Urinary bladder (tissue), 4 donors: ENCODE data around the gene PCYT1A. TPM values are rescaled to one million over a fixed set of nuclear protein-coding genes. Genes with fewer than 3 reads are reported as not detected.
"Not testable (repeated sequence)": the region's sequence is repeated elsewhere in the genome, so short reads cannot be mapped to it uniquely, and the experiment has no call there.

ENCODE experiments used
- DNase-seq: peaks from one replicate; pipeline ENCODE4 v3.0.0-alpha.2; 2015; ENCODE audit errors: extremely low spot score
- H3K27ac ChIP-seq: one replicate; pipeline ENCODE4 v1.5.1; 2013; ENCODE audit warnings: low read depth, mild to moderate bottlenecking, moderate library complexity
- H3K36me3 ChIP-seq: one replicate; pipeline ENCODE4 v1.6.1; 2013; ENCODE audit warnings: mild to moderate bottlenecking, moderate library complexity; ENCODE audit not compliant: insufficient read depth
- H3K4me1 ChIP-seq: one replicate; pipeline ENCODE4 v1.6.1; 2013; ENCODE audit warnings: mild to moderate bottlenecking, moderate library complexity; ENCODE audit not compliant: insufficient read depth
- H3K4me3 ChIP-seq: one replicate; pipeline ENCODE4 v1.5.1; 2013; ENCODE audit warnings: low read depth, low read length
- WGBS: extraction: QIAGEN DNeasy Blood & Tissue Kit; methylation state at CpG from one replicate; pipeline ENCODE4 v1.1.7; 2013; 5-methylcytosine and 5-hydroxymethylcytosine counted together
- polyA plus RNA-seq: library from polyadenylated mRNA; stranded (reverse); fragments of 200-250 nt; gene quantifications from one replicate; pipeline ENCODE4 v1.2.3, GENCODE V29; 2013
- total RNA-seq: library from RNA; depleted of rRNA; stranded (reverse); fragments of >200 nt; gene quantifications from one replicate; pipeline ENCODE4 v1.2.3, GENCODE V29; 2014
- donor health status: healthy with polysubstance abuse.
- donor health status: healthy.

The PCYT1A gene
- total and polyA plus RNA-seq, 2 donors = 33.2 to 43.0 TPM

DNA sequence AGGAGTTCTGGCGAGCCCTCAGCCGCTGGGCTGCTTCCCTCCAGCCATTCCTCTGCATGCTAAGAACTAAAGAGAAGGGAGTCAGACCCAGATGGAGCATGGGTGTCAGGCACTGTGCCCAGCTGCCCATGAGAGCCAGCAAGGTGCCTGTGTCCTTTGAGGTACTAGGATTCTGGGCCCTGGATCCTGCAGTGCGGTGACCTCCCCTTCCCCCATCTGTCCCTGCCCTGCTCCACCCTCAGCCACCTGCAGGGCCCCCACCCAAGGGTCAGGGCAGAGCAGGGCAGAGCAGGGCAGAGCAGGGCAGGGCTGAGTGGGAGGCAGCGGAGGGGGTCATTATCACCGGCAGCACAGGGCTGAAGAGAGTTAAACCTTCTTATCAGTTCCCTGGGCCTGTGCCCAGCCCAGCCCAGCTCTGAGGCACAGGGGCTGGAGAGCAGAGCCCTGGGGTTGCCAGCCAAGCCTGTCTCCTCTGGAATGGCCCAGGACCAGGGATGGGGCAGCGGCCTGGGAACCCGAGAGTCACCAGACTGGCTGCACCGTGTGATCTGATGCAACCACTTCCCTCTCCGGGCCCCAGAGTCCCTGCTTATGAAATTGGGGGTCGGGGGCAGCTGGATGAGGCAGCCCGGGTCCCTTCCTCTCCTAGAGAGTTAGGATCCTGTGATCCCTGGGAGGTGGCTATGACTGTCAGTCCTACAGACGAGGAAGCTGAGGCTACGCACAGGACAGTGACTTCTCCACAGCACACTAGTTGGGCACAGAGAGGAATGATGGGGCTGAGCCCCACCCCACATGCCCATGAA lies 93.6 kb downstream of the PCYT1A start:
- no peaks in the 10 kb centered on the region for H3K4me1 ChIP-seq
- no peak for DNase-seq
- 61% methylated on average over 13 of the region's 13 CpGs for WGBS
- no peaks in the 10 kb centered on the region for H3K36me3 ChIP-seq
- H3K27ac ChIP-seq = no peak overlapping the region
- no peak overlapping the region for H3K4me3 ChIP-seq

DNA sequence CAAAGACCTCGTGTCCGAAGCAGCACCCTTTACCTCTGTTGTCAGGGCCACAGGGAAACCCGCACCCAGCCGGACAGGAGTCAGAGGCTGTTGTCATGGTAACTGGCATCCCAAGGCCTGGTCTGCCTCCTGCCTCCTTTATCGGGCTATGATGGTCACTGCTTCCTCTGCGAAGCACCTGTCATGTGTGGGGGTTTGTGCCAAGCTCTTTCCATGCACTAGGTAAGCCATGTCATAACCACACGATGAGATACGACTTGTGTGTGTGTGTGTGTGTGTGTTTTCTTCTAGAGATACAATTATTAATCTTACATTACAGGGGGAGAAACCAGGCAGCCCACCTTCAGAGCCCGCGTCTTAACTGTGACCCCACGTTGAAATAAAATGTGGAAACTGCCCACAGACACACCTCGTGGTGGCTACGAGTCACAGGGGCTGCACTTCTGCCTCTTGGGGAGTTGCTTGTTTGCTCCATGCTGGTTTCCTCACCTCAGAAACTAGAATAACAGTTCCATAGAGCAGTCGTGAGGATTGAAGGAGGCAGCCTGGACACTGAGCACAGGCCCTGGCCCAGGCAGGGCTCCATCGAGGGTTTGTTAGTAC lies 94.3 kb downstream of the PCYT1A start:
- Histone ChIP-seq H3K36me3 (no peaks in the 10 kb centered on the region), H3K4me3 (no peak overlapping the region), H3K27ac (no peak overlapping the region), H3K4me1 (no peaks in the 10 kb centered on the region)
- DNase-seq = no peak
- WGBS = 78% methylated on average over 15 of the region's 15 CpGs

DNA sequence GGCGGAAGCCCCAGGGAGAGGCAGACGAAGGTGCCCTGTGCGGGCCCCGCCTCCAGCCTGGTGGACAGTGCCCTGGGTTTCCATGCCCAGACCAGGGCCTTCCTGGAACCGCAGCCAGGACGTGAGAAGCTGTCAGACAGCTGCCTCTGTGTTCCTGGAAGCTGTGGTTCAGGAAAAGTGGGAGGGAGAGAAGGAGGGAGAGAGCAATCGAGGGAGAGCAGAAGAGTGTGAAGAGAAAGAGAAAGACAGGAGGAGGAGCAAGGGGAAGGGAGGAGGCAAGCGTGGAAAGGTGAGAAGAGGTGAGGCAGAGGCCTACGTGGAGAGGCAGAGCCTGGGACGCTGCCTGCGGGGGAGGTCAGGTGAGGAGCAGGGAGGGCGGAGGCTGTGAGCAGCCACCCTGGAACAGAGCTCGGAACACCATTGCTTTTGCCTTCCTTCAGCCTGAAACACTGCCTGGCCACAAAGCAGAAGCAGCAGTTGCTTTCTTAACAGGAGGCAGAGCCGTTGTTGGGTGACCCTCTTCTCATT lies 94.9 kb downstream of the PCYT1A start:
- no peaks in the 10 kb centered on the region for H3K36me3 ChIP-seq
- DNase-seq = no peak
- no peak overlapping the region for H3K27ac ChIP-seq
- H3K4me3 ChIP-seq = no peak overlapping the region
- 69% methylated on average over 14 of the region's 14 CpGs for WGBS
- H3K4me1 ChIP-seq = no peaks in the 10 kb centered on the region

DNA sequence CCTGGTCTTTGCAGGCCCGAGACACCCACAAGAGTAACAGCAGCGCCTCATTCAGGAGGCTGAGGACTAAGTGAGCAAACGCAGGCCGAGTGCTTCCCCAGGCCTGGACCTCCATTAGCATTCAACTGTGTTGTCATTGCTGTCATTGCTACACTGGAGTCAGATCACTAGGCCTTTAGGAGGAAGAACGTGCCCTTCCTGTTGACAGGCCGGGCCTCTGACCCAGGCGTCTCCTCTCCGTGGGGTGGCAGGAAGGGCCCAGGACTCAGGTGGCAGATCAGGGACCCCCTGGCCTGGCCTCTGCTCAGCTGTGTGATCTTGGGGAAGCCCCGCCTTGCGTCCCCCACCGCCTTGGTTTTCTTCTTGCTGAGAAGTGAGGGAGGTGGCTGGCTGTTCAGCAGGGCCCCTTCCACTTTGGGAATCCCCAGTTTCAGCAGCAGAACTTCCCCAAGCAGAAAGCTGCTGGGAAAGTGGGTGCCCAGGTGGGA lies 95.4 kb downstream of the PCYT1A start:
- WGBS = 81% methylated on average over 11 of the region's 11 CpGs

DNA sequence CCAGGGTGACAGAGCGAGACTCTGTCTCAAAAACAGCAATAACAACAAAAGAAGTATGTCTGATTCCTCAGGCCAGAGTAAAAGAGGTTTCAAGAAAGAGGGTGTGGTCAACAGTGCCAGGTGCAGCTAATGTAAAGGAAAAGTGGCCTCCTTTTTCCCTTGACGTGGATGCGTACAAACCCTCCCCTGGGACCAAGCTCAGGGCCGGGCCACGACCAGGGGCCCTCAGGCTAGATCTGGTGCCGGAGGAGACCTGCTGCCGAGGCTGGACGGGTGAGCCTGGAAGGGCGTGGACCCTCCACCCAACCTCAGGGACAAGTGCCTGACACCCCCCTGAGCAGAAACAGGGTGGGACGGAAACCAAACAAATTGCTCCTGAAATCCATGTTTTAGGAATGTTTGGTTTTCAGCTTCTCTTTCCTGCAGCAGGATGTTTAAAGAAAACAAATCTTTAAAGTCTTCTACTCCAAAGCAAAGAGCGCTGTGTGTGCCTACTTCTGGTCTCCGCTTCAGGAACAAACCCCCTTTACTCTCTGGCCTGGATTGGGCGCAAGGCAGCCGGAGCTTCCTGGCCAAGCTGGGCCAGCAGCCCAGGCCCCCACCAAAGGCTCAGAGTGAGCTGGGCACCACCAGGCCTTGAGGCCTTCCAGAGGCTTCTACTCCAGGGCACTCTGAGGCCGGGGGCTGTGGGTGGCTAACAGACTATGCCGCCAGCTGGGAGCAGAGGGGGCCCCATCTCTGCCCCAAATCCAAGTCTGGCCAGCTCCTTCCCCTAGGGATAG lies 97.8 kb downstream of the PCYT1A start:
- 90% methylated on average over 16 of the region's 16 CpGs for WGBS
- DNase-seq = no peak
- Histone ChIP-seq H3K4me3 (no peak overlapping the region), H3K4me1 (no peaks in the 10 kb centered on the region), H3K27ac (no peak overlapping the region), H3K36me3 (no peaks in the 10 kb centered on the region)

More for the DNA sequence above, 95.4 kb downstream of the PCYT1A start:
- no peak for DNase-seq
- Histone ChIP-seq H3K36me3 (no peaks in the 10 kb centered on the region), H3K4me1 (no peaks in the 10 kb centered on the region), H3K27ac (no peak overlapping the region), H3K4me3 (no peak overlapping the region)

DNA sequence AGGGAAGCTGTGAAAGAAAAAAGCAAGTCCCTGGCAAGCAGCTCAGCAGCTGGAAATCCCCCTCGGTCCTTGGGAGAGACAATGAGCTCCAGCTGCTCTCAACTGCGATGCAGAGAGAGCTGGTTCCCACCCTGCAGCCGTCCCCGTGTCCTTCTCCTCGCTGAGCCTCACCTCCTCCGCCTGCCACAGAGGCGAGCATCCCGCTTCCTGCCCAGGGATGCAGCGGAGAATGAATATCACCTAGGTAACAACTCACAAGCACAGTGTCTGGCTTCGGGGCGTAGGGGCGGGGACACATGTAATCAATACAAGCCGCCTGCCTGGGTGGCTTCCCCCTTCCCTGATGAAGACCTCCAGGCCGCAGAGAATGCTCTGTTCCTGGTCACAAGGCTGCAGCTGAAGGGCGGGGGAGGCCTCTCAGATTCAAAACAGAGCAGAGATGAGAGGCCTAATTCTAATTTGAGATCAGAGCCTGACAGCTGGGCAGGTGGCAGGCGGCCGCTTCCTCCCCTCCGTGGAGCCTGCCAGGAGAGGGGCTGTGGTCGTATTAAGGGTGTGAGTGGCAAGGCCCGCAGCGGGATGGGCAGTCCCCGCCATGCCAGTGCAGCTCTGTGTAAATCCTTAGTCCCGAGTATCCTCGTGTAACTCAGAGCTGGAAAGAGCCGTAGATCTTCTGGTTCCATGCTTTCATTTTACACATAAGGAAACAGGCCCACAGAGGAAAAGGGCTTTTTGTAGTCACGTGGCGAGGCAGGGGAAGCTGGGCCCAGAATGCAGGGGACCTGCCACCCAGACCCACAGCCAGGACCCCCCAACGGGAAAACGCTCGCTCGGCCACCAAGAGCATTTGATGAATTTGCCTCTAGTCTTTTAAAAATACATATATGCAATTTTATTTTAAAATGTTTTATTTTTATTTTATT lies 100.6 kb downstream of the PCYT1A start:
- Histone ChIP-seq H3K4me3 (no peak overlapping the region), H3K4me1 (no peaks in the 10 kb centered on the region), H3K36me3 (no peaks in the 10 kb centered on the region), H3K27ac (no peak overlapping the region)
- DNase-seq = no peak
- WGBS = 42% methylated on average over 31 of the region's 31 CpGs

DNA sequence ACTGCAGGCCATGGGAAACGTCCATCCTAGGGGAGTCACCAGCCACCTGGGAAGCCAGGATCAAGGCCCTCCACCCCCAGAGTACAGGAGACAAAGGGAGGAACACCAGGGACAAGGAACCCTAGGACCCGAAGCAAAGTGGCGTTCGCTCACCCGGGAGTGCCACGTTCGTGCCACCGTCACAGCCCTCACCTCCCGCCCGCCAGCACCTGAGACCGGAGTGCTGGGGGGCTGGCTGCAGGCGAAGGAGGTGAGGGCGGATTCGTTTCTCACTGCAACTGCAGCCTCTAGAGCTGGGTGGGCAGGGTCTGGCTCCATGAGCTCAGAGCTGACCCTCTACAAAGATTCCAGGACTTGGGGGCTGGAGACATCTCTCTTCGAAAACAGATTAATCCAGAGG lies 102.6 kb downstream of the PCYT1A start:
- no peak for DNase-seq
- Histone ChIP-seq H3K4me1 (no peaks in the 10 kb centered on the region), H3K4me3 (no peak overlapping the region), H3K27ac (no peak overlapping the region), H3K36me3 (no peaks in the 10 kb centered on the region)
- 95% methylated on average over 15 of the region's 15 CpGs for WGBS

DNA sequence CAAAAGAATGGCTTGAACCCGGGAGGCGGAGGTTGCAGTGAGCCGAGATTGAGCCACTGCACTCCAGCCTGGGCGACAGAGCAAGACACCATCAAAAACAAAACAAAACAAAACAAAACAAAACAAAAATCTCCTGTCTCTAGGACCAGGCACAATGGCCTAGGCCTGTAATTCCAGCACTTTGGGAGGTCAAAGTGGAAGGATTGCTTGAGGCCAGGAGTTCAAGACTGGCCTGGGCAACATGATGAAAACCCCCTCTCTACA lies 103.4 kb downstream of the PCYT1A start:
- WGBS = 91% methylated on average over 4 of the region's 4 CpGs
- H3K36me3 ChIP-seq, DNase-seq, H3K27ac ChIP-seq, H3K4me1 ChIP-seq, H3K4me3 ChIP-seq: not testable (repeated sequence)

DNA sequence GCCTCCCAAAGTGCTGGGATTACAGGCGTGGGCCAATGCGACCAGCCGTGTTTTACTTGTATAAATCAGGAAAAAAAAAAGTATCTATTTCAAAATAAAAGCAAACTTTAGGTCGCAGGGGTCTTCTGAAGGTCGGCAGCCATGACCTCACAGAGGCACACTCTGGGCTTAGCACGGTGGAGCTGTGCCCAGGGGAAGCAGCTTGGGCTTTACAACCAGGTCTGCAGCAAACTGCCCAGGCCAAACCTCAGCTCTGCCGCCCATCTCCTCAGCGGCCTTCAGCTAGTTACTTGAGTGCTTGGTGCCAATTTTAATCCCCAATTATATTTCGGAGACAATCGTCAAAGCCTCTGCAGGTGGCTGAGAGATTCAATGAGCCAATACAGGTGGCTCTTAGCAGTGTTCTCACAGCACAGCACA lies 106.4 kb downstream of the PCYT1A start:
- no peak overlapping the region for H3K27ac ChIP-seq
- 84% methylated on average over 10 of the region's 10 CpGs for WGBS
- H3K36me3 ChIP-seq = no peaks in the 10 kb centered on the region
- H3K4me1 ChIP-seq = no peaks in the 10 kb centered on the region
- DNase-seq = no peak
- no peak overlapping the region for H3K4me3 ChIP-seq

DNA sequence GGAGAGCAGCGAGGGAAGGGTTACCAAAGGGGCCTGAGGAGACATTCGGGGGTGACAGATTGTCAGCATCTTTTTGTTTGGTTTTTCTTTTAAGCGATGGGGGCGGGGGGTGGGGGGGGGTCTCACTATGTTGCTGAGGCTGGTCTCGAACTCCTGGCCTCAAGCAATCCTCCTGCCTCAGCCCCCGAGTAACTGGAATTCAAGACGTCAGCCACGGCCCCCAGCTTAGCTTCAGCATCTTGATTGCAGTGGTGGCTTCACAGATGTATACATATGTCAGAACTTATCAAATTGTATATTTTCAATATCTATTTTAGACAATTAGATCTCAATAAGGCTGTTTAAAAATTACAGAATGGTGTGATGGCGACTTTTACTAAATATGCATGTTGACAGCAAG lies 107.2 kb downstream of the PCYT1A start:
- DNase-seq = no peak
- Histone ChIP-seq H3K4me1 (no peaks in the 10 kb centered on the region), H3K4me3 (no peak overlapping the region), H3K36me3 (no peaks in the 10 kb centered on the region), H3K27ac (no peak overlapping the region)
- 86% methylated on average over 9 of the region's 9 CpGs for WGBS
